ENCODE data around the gene BMP2K.

GRCh38 chr4:78747475-78747922 lies 28.7 kb upstream of the BMP2K start:
- TF ChIP-seq CTCF (IDR thresholded peaks at IDR 0.05) (no peak), POLR2A (IDR thresholded peaks at IDR 0.05) (no peak)

Measured in testis (tissue), 2 donors.